OCI-LY1 (cell line): Measurements from ENCODE around the gene CCDC154.

Experiments used
- EZH2 ChIP-seq: fragments of 200-600 bp; sonication (generic), shearing (Covaris generic); IDR thresholded peaks from 2 replicates; pipeline ENCODE4 v1.8.0; 2017; ENCODE audit warnings: borderline replicate concordance, mixed run types, mild to moderate bottlenecking, antibody characterized with exemption, low read length, moderate library complexity, mixed read lengths
- TF ChIP-seq, protein P1 (sequence below): fragments of 200-600 bp; sonication (generic), shearing (Covaris generic); IDR thresholded peaks from 2 replicates; pipeline ENCODE4 v1.5.1; 2017; ENCODE audit warnings: mild to moderate bottlenecking, antibody characterized with exemption, low read length, moderate library complexity, mixed read lengths

DNA sequence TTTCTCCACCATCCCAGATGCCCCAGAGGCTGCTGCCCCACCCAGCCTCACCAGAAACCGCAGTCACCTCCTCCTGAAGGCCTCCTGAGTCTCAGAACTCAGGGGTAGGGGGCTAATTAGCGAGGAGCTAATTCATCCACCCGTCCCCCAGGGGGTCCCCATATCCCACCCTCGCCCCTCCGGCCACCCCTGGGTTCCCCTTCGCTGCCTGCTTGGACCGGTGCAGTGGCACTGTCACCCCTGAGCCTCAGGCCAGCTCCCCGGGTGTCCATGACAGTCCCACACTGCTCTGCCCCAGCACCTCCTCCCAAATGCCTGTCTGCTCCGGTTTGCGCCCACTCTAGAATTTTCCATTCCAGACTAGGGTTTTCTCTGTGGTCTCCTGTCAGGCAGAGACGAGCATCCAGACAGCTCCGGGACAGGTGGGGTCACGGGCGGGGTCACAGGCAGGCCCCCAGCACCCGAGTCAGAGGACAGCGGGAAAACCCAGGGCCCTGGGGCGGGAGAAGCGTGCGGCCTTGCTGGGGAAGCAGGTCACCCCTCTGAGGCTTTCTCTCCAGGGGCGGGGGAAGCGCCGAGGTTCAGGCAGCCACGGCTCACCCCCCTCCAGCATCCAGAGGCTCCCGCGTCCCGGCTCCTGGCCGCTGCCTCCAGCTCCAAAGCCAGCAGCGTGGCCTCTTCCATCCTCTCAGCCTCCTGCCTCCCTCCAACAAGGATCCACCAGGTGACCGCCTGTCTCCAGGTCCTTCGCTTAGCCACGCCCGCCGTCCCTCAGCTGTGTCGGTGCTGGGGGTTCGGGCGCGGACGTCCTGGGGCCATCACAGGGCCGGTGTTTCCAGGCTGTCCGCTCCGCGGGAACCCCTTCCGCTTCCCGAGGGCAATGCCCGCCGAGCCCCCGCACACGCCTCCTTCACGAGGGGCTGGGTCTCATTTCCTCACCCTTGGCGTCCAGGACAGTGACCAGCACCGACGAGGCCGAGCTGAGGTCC is 16.6 kb downstream of the CCDC154 start:
- TF ChIP-seq, protein P1, sequence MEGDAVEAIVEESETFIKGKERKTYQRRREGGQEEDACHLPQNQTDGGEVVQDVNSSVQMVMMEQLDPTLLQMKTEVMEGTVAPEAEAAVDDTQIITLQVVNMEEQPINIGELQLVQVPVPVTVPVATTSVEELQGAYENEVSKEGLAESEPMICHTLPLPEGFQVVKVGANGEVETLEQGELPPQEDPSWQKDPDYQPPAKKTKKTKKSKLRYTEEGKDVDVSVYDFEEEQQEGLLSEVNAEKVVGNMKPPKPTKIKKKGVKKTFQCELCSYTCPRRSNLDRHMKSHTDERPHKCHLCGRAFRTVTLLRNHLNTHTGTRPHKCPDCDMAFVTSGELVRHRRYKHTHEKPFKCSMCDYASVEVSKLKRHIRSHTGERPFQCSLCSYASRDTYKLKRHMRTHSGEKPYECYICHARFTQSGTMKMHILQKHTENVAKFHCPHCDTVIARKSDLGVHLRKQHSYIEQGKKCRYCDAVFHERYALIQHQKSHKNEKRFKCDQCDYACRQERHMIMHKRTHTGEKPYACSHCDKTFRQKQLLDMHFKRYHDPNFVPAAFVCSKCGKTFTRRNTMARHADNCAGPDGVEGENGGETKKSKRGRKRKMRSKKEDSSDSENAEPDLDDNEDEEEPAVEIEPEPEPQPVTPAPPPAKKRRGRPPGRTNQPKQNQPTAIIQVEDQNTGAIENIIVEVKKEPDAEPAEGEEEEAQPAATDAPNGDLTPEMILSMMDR: no peak
- no peak for TF ChIP-seq EZH2
